Pancreas (tissue), 10 donors: ENCODE measurements around the gene SETD1B. TPM values are rescaled to one million over a fixed set of nuclear protein-coding genes. Genes with fewer than 3 reads are reported as not detected.

Experiments
- ATAC-seq, 4 donors: fragments of 200-7000 bp; cut with Tn5 transposase; one replicate each; pipeline versions ENCODE4 v1.8.0 to v1.9.1; 2020; ENCODE audit warnings: mild to moderate bottlenecking in 4 of 4, moderate library complexity in 4 of 4
- DNase-seq, 6 donors: peaks; one replicate each; pipeline ENCODE4 v3.0.0-alpha.2; 2020
- FAIRE-seq: peaks from 2 replicates; lab custom pipeline; 2012; peaks lifted over from hg19 to GRCh38; lab: Jason Lieb, UNC
- H3K27ac ChIP-seq, 4 donors: fragments of 200-600 bp; sonication (generic); 1 replicate in 3 of 4; 2 replicates in 1 of 4; pipeline versions ENCODE4 v1.5.0 to v1.8.0; 2020
- H3K27me3 ChIP-seq, 4 donors: fragments of 200-600 bp; one replicate each; pipeline ENCODE4 v1.8.0; 2021
- H3K36me3 ChIP-seq, 3 donors: fragments of 200-600 bp; sonication (generic) in 1 of 3; one replicate each; pipeline versions ENCODE4 v1.5.0 to v1.8.0; 2020 to 2021
- H3K4me1 ChIP-seq, 3 donors: fragments of 200-600 bp; one replicate each; pipeline ENCODE4 v1.8.0; 2021
- H3K4me3 ChIP-seq, 4 donors: fragments of 200-600 bp; sonication (generic) in 2 of 4; one replicate each; pipeline versions ENCODE4 v1.5.0 to v1.8.0; 2020 to 2021
- H3K9me3 ChIP-seq, 4 donors: fragments of 200-600 bp; one replicate each; pipeline ENCODE4 v1.8.0; 2021
- CTCF ChIP-seq, 4 donors: fragments of 200-600 bp; sonication (generic) in 3 of 4; IDR thresholded peaks; one replicate each; pipeline versions ENCODE4 v1.5.0 to v1.8.0; 2021; ENCODE audit warnings: antibody characterized with exemption in 4 of 4
- WGBS, 2 donors: extraction: QIAGEN DNeasy Blood & Tissue Kit; methylation state at CpG; one replicate each; pipeline ENCODE4 v1.1.7; 2013; 5-methylcytosine and 5-hydroxymethylcytosine counted together
- intact Hi-C, 3 donors: fragments of 100-400 bp; cut with DNase I; formaldehyde crosslinking; loops; one replicate each; pipeline versions ENCODE4 v1.11.1 to v1.14.2; 2022
- polyA plus RNA-seq, 2 donors: library from polyadenylated mRNA; stranded (reverse); fragments of 200-250 nt; gene quantifications; one replicate each; pipeline ENCODE4 v1.2.3, GENCODE V29; 2013
- total RNA-seq, 6 donors: library from RNA; stranded (reverse); fragmentation: NEBNext Ultra II Directional in 4 of 6; extraction: Animal tissue kit (Norgen Biotek cat#: 25700) in 4 of 6; gene quantifications; one replicate each; pipeline versions ENCODE4 v1.2.1 to v1.2.4, GENCODE V29; 2021 to 2023
- donor health status: healthy with polysubstance abuse.
- donor health status: DM: no; HTN: no; CAD: no; lungs with moderate emphysema.
- donor health status: DM: no; HTN: no; CAD: no.
- donor health status: control.
- donor health status: control.
- donor health status: Bipolar disorder and iron deficiency.
- donor health status: DM: yes; HTN: yes; CAD: no.
- donor health status: DM: no; HTN: no; CAD: no.
- donor health status: DM: no; HTN: no; CAD: no.
- donor health status: DM: yes; HTN: yes; CAD: no.

Gene SETD1B
- total and polyA plus RNA-seq, 8 donors = 9.2 to 18.5 (median 12.2) TPM

GRCh38 chr12:121807642-121808347 is 4.0 kb downstream of the SETD1B start:
- Histone ChIP-seq H3K4me1 (peaks cover 0 to 28% (median 4%) of the 10 kb centered on the region in 3 donors), H3K9me3 (no peaks in the 10 kb centered on the region), H3K36me3 (peaks cover 0 to 26% (median 20%) of the 10 kb centered on the region in 3 donors), H3K4me3 (no peak overlapping the region), H3K27me3 (no peaks in the 10 kb centered on the region), H3K27ac (peak overlapping the region in 1 of 4 donors; percentile 28)
- peak in 2 of 6 donors; percentile 6 to 41 for DNase-seq
- 72 to 74% methylated on average over 14 of the region's 14 CpGs for WGBS, 2 donors
- no peak for ATAC-seq
- no peak for TF ChIP-seq CTCF (IDR thresholded peaks at IDR 0.05)
- intact Hi-C loops = no loop called here
- no peak for FAIRE-seq

DNA sequence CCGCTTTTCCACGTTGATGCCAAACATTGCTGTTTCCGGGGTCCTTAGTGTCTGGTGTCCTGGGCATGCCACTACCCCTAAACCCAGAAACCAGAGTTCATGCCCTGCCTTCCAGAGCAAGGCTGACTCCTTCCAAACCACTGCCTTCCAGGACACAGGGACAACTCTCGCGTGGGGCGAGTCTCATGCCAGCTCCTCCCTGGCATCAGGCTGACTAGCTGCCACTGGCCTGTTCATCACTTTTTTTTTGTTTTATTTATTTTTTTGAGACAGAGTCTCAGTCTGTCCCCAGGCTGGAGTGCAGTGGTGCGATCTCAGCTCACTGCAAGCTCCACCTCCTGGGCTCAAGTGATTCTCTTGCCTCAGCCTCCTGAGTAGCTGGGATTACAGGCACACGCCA is 4.8 kb downstream of the SETD1B start:
- FAIRE-seq = no peak
- H3K4me3 ChIP-seq = no peak overlapping the region
- WGBS, 2 donors = 89 to 90% methylated on average over 8 of the region's 8 CpGs
- peak in 2 of 6 donors; percentile 6 to 38 for DNase-seq
- peaks cover 0 to 26% (median 20%) of the 10 kb centered on the region in 3 donors for H3K36me3 ChIP-seq
- TF ChIP-seq CTCF (IDR thresholded peaks at IDR 0.05) = no peak
- H3K27ac ChIP-seq = no peak overlapping the region
- H3K27me3 ChIP-seq = no peaks in the 10 kb centered on the region
- peaks cover 0 to 37% (median 10%) of the 10 kb centered on the region in 3 donors for H3K4me1 ChIP-seq
- ATAC-seq = no peak
- intact Hi-C loops = no loop called here
- no peaks in the 10 kb centered on the region for H3K9me3 ChIP-seq

GRCh38 chr12:121809712-121810116 is 5.9 kb downstream of the SETD1B start:
- H3K27ac ChIP-seq = no peak overlapping the region
- no peaks in the 10 kb centered on the region for H3K9me3 ChIP-seq
- no peak overlapping the region for H3K4me3 ChIP-seq
- H3K4me1 ChIP-seq = peaks cover 0 to 38% (median 12%) of the 10 kb centered on the region in 3 donors
- ATAC-seq = no peak
- TF ChIP-seq CTCF (IDR thresholded peaks at IDR 0.05) = no peak
- no peaks in the 10 kb centered on the region for H3K27me3 ChIP-seq
- intact Hi-C loops = no loop called here
- H3K36me3 ChIP-seq = peaks cover 0 to 26% (median 20%) of the 10 kb centered on the region in 3 donors
- no peak for FAIRE-seq
- DNase-seq = peak in 4 of 6 donors; percentile 18 to 69 (median 39)
- 78 to 81% methylated on average over 27 of the region's 27 CpGs for WGBS, 2 donors

- DNase-seq (peak in 3 of 6 donors; percentile 26 to 80 (median 60)), FAIRE-seq (no peak), ATAC-seq (no peak)
- H3K4me1 ChIP-seq = peaks cover 0 to 38% (median 12%) of the 10 kb centered on the region in 3 donors
- peaks cover 4 to 32% (median 20%) of the 10 kb centered on the region in 3 donors for H3K36me3 ChIP-seq
- WGBS, 2 donors = 75 to 80% methylated on average over 22 to 33 of the region's 33 CpGs
- no peaks in the 10 kb centered on the region for H3K27me3 ChIP-seq
- no peaks in the 10 kb centered on the region for H3K9me3 ChIP-seq
- no peak for TF ChIP-seq CTCF (IDR thresholded peaks at IDR 0.05)
- no peak overlapping the region for H3K4me3 ChIP-seq
- no peak overlapping the region for H3K27ac ChIP-seq
- intact Hi-C loops = no loop called here
Observed at GRCh38 chr12:121810234-121810817, 6.5 kb downstream of the SETD1B start.
